ENCODE data around the gene LRRC41. TPM values are rescaled to one million over a fixed set of nuclear protein-coding genes. Genes with fewer than 3 reads are reported as not detected.
A peak's percentile ranks its signal among the peaks of the same experiment; 100 is the strongest.

The LRRC41 gene
- total RNA-seq, 1 donor from 2014 or later = 47.7 TPM

GRCh38 chr1:46288485-46289133, 14.8 kb downstream of the LRRC41 start:
- DNase-seq (ENCODE audit: low spot score) = no peak

- no peak for DNase-seq (ENCODE audit: low spot score)
Measured at GRCh38 chr1:46285730-46286477, 17.5 kb downstream of the LRRC41 start.

DNA sequence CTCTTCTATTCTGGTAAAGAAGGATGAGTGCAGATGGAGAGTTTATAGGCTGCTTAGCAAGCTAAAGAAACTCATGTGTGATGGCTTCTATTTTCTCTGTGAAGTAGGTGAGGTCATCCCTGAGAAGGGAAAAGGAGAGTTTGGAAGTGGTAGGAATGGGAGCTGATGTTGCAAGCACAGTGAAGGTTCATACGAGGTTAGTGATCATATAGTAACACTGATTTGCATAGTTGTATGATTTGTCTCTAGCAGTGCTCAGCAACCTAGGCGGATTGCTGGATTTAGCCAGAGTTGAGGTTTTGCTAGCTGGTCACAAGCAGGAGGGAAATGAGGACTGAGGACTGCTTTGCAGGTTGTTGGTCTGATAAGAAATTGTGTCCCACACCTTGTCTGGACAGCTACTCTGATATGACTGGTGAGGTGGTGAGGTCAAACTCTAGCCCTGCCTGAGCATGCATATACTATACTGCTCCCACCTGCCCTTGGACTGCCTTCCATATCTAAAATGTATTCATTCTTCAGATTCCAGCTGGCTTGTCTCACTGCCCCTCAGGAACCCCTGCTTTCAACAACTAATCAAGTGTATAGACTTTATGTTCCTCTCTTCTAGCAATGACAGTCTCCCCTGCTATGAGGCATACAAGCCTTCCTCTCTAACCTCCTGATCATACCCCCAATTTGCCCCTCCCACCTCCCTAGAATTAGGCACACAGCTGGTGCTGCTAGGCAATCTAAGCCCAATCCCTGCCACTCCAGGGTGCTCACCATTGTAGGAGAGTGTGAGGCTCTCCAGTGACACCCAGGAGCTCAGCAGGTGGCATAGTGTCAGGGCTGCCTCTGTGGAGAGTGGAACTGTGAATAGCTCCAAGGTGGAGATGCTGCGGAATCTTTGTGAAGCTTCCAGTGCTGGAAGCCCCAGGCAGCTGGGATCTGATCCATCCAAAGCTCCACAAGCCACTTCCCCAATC, 18.5 kb downstream of the LRRC41 start:
- no peak for DNase-seq (ENCODE audit: low spot score)

- no peak for DNase-seq (ENCODE audit: low spot score)
Measured at GRCh38 chr1:46284058-46284457, 19.4 kb downstream of the LRRC41 start.

- no peak for DNase-seq (ENCODE audit: low spot score)
Measured at GRCh38 chr1:46281021-46281420, 22.4 kb downstream of the LRRC41 start.

DNA sequence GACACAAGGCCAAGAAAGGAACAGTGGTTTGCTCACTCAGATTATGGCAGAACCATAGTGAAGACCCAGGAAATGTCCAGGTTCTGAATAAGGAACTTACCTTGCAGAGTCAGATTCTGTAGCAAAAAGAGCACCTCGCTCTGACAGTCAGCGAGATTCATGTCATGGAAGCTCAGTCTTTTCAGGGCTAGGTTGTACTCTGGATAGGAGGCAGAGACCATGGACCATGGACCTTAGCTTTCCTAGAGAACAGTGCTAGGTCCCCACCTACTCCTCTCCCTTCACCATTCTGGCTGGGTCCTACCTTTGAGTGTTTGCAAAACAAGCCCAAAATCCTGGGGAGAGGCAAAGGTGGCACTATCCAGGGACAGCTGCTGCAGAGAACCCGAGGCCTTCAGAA, 23.3 kb downstream of the LRRC41 start:
- DNase-seq (ENCODE audit: low spot score) = no peak

DNA sequence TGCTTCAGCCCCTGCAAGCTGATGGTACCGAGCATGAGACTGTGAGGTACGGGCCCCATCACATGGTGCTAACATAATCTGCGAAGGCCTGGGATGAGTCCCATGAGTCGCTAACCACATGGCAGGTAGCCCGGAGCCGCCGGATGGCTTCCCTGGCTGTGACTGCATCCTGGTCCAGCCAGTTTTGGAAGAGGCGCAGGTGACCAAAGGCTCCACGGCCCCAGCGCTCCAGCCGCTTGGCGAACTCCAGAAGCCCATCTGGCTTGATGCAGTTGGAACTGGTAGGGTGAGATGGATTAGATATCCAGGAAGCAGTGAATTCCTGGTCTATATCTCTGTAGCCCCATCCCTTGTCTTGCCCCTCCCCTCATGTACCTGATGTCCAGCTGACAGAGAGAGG, 24.6 kb downstream of the LRRC41 start:
- no peak for DNase-seq (ENCODE audit: low spot score)

DNA sequence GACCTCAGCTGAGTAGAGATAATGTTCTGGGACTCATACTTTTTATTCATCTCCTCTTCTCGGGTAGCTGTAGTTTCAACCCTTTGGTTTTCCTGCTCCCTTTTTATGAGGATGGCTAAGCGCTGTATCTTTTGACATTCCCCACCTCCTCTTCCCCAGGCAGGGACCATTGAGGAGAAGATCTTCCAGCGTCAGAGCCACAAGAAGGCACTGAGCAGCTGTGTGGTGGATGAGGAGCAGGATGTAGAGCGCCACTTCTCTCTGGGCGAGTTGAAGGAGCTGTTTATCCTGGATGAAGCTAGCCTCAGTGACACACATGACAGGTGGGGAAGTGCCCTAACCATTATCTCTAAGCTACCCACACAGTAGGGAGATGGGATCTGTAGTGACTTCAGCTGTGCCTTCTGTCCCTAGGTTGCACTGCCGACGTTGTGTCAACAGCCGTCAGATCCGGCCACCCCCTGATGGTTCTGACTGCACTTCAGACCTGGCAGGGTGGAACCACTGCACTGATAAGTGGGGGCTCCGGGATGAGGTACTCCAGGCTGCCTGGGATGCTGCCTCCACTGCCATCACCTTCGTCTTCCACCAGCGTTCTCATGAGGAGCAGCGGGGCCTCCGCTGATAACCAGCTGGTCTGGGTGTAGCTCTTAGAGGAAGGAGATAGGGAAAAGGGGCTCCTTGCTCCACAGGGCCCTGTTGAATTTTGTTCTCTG, 25.6 kb downstream of the LRRC41 start:
- no peak for DNase-seq (ENCODE audit: low spot score)

- no peak for DNase-seq (ENCODE audit: low spot score)
Measured at GRCh38 chr1:46275030-46275337, 28.4 kb downstream of the LRRC41 start.

DNA sequence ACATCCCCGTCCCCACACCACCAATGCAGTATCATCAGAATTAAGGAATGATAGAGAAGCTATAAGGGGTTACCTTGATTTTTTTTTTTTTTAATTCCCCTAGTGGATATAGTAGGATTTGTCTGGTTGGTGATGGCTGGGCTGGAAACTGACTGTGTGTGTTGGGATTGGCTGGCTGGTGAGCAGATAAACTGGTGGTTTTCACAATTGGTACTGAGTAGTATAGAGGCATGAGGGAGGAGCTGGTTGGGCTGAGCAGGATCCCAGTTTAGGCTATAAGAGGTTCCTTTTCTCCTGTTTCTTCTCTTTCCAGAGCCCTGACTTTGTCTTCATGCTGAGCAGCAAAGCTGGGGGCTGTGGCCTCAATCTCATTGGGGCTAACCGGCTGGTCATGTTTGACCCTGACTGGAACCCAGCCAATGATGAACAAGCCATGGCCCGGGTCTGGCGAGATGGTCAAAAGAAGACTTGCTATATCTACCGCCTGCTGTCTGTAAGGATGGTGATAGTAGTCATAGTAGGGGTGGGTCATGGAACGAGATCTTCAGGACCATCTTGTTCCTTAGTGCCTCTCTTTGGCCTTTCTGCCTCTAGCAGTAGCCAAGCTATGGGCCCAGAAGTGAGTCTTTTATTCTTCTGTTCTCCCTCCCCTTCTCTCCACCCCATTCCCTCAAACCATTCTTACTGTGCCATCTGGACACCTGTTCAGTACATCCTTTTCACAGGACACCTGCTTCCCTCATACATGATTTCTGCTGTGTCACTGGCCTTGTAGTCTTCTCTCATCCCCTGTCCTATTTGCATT, 29.0 kb downstream of the LRRC41 start:
- DNase-seq (ENCODE audit: low spot score) = no peak

- DNase-seq (ENCODE audit: low spot score) = no peak
Measured at GRCh38 chr1:46268578-46268977, 34.8 kb downstream of the LRRC41 start.

DNA sequence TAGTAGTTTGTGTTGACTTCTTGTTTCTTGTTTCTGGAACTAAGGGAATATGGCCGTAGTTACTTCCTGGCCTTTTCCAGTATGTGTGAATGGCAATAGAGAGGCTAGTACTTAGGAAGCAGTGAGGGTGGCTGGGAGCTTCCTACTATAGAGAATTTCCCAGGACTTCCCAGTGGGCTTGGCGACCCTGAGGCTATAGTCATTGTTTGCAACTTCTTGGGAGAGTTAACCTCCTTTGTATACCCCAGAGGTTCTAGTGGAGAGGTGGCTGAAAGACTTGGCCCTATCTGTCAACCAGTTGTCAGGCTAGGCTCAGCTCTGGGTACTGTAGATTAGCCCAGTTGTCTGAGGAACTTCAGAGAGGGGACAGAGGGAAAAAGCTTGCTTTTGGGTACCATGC, 40.3 kb downstream of the LRRC41 start:
- no peak for DNase-seq (ENCODE audit: low spot score)

GRCh38 chr1:46262508-46262907, 40.9 kb downstream of the LRRC41 start:
- DNase-seq (ENCODE audit: low spot score) = no peak

DNA sequence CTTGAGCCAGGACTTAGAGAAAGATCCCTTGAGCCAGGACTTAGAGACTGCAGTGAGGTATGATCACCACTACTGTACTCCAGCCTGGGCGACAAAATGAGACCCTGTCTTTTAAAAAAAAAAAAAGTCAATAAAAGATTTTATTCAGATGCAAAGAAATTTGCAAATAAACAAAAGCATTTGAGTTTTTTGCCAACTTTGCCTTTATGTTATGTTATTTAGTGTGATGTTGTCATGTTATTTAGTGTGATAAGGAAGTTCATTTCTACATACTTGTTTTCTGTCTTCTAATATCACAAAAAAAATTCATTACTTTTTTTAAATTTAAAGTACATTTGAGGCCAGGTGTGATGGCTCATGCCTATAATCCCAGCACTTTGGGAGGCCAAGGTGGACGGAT, 46.9 kb downstream of the LRRC41 start:
- no peak for DNase-seq (ENCODE audit: low spot score)

GRCh38 chr1:46254668-46255067, 48.7 kb downstream of the LRRC41 start:
- DNase-seq (ENCODE audit: low spot score) = no peak

GRCh38 chr1:46248122-46248920, 55.1 kb downstream of the LRRC41 start:
- peak; percentile 14 for DNase-seq (ENCODE audit: low spot score)

- peak; percentile 99 for DNase-seq (ENCODE audit: low spot score)
Measured at GRCh38 chr1:46247436-46248121, 55.8 kb downstream of the LRRC41 start, which contains the start of gene RAD54L. Gene RAD54L (plus strand): TSS chr1:46247763. CDS start chr1:46248406, 643 bp downstream.

GRCh38 chr1:46246548-46247435, 56.6 kb downstream of the LRRC41 start:
- no peak for DNase-seq (ENCODE audit: low spot score)
